Uterus (tissue), 4 donors: ENCODE data around the gene DLGAP1. TPM values are rescaled to one million over a fixed set of nuclear protein-coding genes. Genes with fewer than 3 reads are reported as not detected.

Experiments
- DNase-seq, 2 donors: peaks; one replicate each; pipeline ENCODE4 v3.0.0-alpha.2; 2019 to 2020
- H3K27ac ChIP-seq, 2 donors: fragments of 200-600 bp; sonication (generic); 1 replicate in 1 of 2; 2 replicates in 1 of 2; pipeline ENCODE4 v1.5.1; 2016 to 2018
- H3K27me3 ChIP-seq, 2 donors: fragments of 200-600 bp; sonication (generic); one replicate each; pipeline ENCODE4 v1.5.1; 2018 to 2019; ENCODE audit warnings: control low read depth in 1 of 2
- H3K36me3 ChIP-seq, 2 donors: fragments of 200-600 bp; sonication (generic); one replicate each; pipeline ENCODE4 v1.5.1; 2019; ENCODE audit warnings: control low read depth in 1 of 2
- H3K4me1 ChIP-seq, 2 donors: fragments of 200-600 bp; sonication (generic); one replicate each; pipeline ENCODE4 v1.5.1; 2018 to 2019; ENCODE audit warnings: control low read depth in 1 of 2
- H3K4me3 ChIP-seq, 2 donors: fragments of 200-600 bp; sonication (generic); 1 replicate in 1 of 2; 2 replicates in 1 of 2; pipeline ENCODE4 v1.5.1; 2018 to 2019; ENCODE audit warnings: mild to moderate bottlenecking in 1 of 2
- H3K9me3 ChIP-seq, 2 donors: fragments of 200-600 bp; sonication (generic); one replicate each; pipeline ENCODE4 v1.5.1; 2019; ENCODE audit warnings: control low read depth in 1 of 2
- CTCF ChIP-seq, 4 experiments: fragments of 200-600 bp in 2 of 4; fragments of 450-650 bp in 2 of 4; sonication (generic) in 2 of 4; IDR thresholded peaks; one replicate each; pipeline ENCODE4 v1.5.1; 2016 to 2019; ENCODE audit warnings: antibody characterized with exemption in 4 of 4, mild to moderate bottlenecking in 2 of 4, moderate library complexity in 1 of 4
- POLR2A ChIP-seq, 2 donors: fragments of 450-650 bp; IDR thresholded peaks; one replicate each; pipeline ENCODE4 v1.6.1; 2016; ENCODE audit warnings: antibody characterized with exemption in 2 of 2, mild to moderate bottlenecking in 1 of 2, moderate library complexity in 1 of 2
- intact Hi-C: fragments of 100-400 bp; cut with DNase I; formaldehyde crosslinking; loops from one replicate; pipeline ENCODE4 v1.15.1; 2023; ENCODE audit warnings: low total_unique reads
- total RNA-seq, 4 donors: library from RNA; depleted of rRNA in 3 of 4; stranded (reverse); fragments of >200 nt in 3 of 4; gene quantifications; one replicate each; pipeline versions ENCODE4 v1.1.0 to v1.2.4, GENCODE V29; 2014 to 2023
- donor health status: DM: yes; HTN: yes; CAD: no.

DLGAP1 gene
- total RNA-seq, 4 donors from 2014 or later: 1.0 to 9.6 (median 3.3) TPM

- no peak overlapping the region for H3K4me3 ChIP-seq
- no peaks in the 10 kb centered on the region for H3K27me3 ChIP-seq
- intact Hi-C loops: no loop called here
- no peak overlapping the region for H3K27ac ChIP-seq
- H3K9me3 ChIP-seq: no peaks in the 10 kb centered on the region
- DNase-seq: no peak
- TF ChIP-seq CTCF (IDR thresholded peaks at IDR 0.05) (no peak), POLR2A (IDR thresholded peaks at IDR 0.05) (no peak)
- peaks cover 0 to 5% of the 10 kb centered on the region in 2 donors for H3K4me1 ChIP-seq
- H3K36me3 ChIP-seq: no peaks in the 10 kb centered on the region
Observed at GRCh38 chr18:3821524-3821923, 633.6 kb downstream of the DLGAP1 start.

DNA sequence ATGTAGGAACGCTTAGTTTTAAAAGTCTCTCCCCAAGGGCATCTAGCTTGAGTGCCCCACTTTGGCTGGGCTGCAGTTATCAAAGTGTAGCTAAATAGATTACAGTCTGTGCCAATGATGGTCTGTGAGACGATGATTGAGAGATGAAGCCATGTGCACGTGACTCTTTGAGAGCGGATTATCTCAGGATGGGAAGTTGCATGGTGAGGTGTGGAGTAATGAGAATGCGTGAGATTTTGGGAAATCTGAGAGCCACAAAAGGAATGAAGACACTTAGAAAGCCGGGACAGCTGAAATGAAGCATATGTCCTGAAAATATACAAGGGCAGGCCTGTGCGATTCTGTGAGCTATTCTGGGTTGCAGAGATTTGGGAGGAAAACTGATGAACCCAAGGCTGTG is 635.1 kb downstream of the DLGAP1 start:
- H3K4me1 ChIP-seq: peaks cover 0 to 5% of the 10 kb centered on the region in 2 donors
- DNase-seq: no peak
- intact Hi-C loops: no loop called here
- H3K27ac ChIP-seq: no peak overlapping the region
- no peaks in the 10 kb centered on the region for H3K9me3 ChIP-seq
- TF ChIP-seq POLR2A (IDR thresholded peaks at IDR 0.05) (no peak), CTCF (IDR thresholded peaks at IDR 0.05) (no peak)
- H3K36me3 ChIP-seq: no peaks in the 10 kb centered on the region
- H3K4me3 ChIP-seq: no peak overlapping the region
- H3K27me3 ChIP-seq: no peaks in the 10 kb centered on the region

DNA sequence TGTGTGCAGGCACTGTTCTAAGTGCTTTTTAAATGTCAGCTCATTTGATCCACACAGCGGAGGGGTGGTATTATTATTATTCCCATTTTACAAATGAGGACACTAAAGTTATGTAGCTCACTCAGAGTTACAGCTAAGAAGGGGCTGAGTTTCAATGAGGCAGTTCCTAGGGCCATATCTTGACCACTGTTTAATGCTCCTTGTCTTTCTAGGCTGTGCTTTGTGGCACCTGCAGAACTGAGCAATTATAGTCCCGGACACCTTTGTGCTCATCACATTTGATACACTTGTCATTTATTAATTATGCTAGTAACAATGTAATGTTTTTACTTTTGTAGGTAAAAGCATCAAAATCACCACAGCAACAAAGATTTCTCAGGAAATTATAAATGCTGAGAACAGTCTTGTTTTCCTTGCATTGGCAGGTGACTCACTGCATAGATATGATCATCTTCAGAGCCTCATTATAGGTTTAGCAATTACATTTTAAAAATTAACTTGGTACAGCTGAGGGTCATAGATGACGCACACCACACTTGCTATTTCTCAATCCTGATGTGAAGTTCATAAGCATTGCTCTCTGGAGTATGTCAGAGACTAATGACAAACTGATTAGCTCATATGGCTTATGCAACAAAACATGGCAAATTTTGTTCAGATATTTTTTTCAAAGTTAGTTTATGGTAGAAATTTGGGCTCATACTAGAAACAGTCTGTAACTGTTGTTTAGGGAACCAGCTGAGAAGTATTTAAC is 638.3 kb downstream of the DLGAP1 start:
- peak overlapping the region in 1 of 2 donors; percentile 31 for H3K27ac ChIP-seq

GRCh38 chr18:3815991-3816390 is 639.1 kb downstream of the DLGAP1 start:
- Histone ChIP-seq H3K27me3 (no peaks in the 10 kb centered on the region), H3K36me3 (no peaks in the 10 kb centered on the region), H3K9me3 (no peaks in the 10 kb centered on the region), H3K27ac (no peak overlapping the region), H3K4me3 (no peak overlapping the region), H3K4me1 (peaks cover 0 to 5% of the 10 kb centered on the region in 2 donors)
- intact Hi-C loops: no loop called here
- DNase-seq: no peak
- TF ChIP-seq POLR2A (IDR thresholded peaks at IDR 0.05) (no peak), CTCF (IDR thresholded peaks at IDR 0.05) (no peak)

More for the DNA sequence above, 638.3 kb downstream of the DLGAP1 start:
- TF ChIP-seq POLR2A (IDR thresholded peaks at IDR 0.05): no peak
- no peak for TF ChIP-seq CTCF (IDR thresholded peaks at IDR 0.05)
- intact Hi-C loops: no loop called here
- H3K4me3 ChIP-seq: no peak overlapping the region
- no peaks in the 10 kb centered on the region for H3K27me3 ChIP-seq
- H3K36me3 ChIP-seq: no peaks in the 10 kb centered on the region
- DNase-seq: peak in 1 of 2 donors; percentile 43
- H3K9me3 ChIP-seq: no peaks in the 10 kb centered on the region
- peaks cover 0 to 5% of the 10 kb centered on the region in 2 donors for H3K4me1 ChIP-seq

DNA sequence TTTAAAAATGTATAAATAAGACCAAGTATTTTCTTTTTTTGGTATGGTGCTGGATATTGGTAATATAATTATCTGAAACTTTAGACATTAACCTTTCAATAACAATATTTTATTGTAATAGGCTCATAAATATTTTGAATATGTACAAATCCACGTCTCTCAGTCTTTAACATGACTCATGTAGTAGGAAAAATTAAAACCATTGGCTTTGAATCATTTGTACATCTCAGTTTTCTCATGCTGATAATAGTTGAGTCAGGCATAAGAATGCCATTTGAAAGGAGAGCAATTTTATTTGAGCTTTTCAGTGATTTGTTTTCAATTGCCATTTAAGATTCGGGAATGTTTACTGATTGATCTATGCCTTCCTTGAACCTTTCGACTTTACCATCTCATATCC is 640.3 kb downstream of the DLGAP1 start:
- H3K4me1 ChIP-seq: peaks cover 0 to 5% of the 10 kb centered on the region in 2 donors
- no peaks in the 10 kb centered on the region for H3K9me3 ChIP-seq
- no peak for TF ChIP-seq POLR2A (IDR thresholded peaks at IDR 0.05)
- no peak for TF ChIP-seq CTCF (IDR thresholded peaks at IDR 0.05)
- H3K27ac ChIP-seq: no peak overlapping the region
- H3K36me3 ChIP-seq: no peaks in the 10 kb centered on the region
- H3K27me3 ChIP-seq: no peaks in the 10 kb centered on the region
- DNase-seq: no peak
- H3K4me3 ChIP-seq: no peak overlapping the region
- intact Hi-C loops: no loop called here
